Keratinocyte (primary cell): ENCODE measurements around the gene EFCAB10. TPM values are rescaled to one million over a fixed set of nuclear protein-coding genes. Genes with fewer than 3 reads are reported as not detected.

ENCODE experiments used
- DNase-seq: peaks from one replicate; pipeline ENCODE4 v3.0.0-alpha.2; 2011; ENCODE audit warnings: low read depth, missing footprints, low spot score
- FAIRE-seq: peaks from 2 replicates; lab custom pipeline; 2011; peaks lifted over from hg19 to GRCh38; lab: Jason Lieb, UNC
- H2AFZ ChIP-seq: 2 replicates; pipeline ENCODE4 v1.6.0; 2012; ENCODE audit warnings: low read length, control low read depth, inconsistent platforms; ENCODE audit not compliant: control insufficient read depth
- H3K27ac ChIP-seq: 2 replicates; pipeline ENCODE4 v1.5.1; 2011; ENCODE audit warnings: low read length; ENCODE audit not compliant: control insufficient read depth, insufficient read depth
- H3K27me3 ChIP-seq: 3 replicates; pipeline ENCODE4 v1.6.0; 2011; ENCODE audit warnings: low read length; ENCODE audit not compliant: control insufficient read depth, insufficient read depth; ENCODE audit errors: extremely low read depth
- H3K36me3 ChIP-seq, 2 experiments: 2 replicates in 1 of 2; 3 replicates in 1 of 2; pipeline ENCODE4 v1.5.1; 2011; ENCODE audit warnings: low read length in 2 of 2, mild to moderate bottlenecking in 1 of 2; ENCODE audit not compliant: control insufficient read depth in 2 of 2, insufficient read depth in 2 of 2; ENCODE audit errors: extremely low read depth in 1 of 2
- H3K4me1 ChIP-seq: 3 replicates; pipeline ENCODE4 v1.5.1; 2011; ENCODE audit warnings: low read length; ENCODE audit not compliant: control insufficient read depth, insufficient read depth; ENCODE audit errors: extremely low read depth
- H3K4me2 ChIP-seq: 3 replicates; pipeline ENCODE4 v1.6.0; 2011; ENCODE audit warnings: low read depth, low read length; ENCODE audit not compliant: control insufficient read depth, insufficient read depth; ENCODE audit errors: extremely low read depth
- H3K4me3 ChIP-seq, 3 experiments: fragments of 200-600 bp in 1 of 3; sonication (generic) in 1 of 3; 2 replicates in 2 of 3; 3 replicates in 1 of 3; pipeline ENCODE4 v1.5.1; 2011 to 2016; ENCODE audit warnings: low read length in 3 of 3, mild to moderate bottlenecking in 3 of 3, control low read depth in 2 of 3, inconsistent platforms in 1 of 3, low read depth in 1 of 3, mixed read lengths in 1 of 3, mixed run types in 1 of 3, moderate library complexity in 1 of 3; ENCODE audit not compliant: control insufficient read depth in 2 of 3, insufficient read depth in 2 of 3; ENCODE audit errors: extremely low read depth in 1 of 3
- H3K79me2 ChIP-seq: 2 replicates; pipeline ENCODE4 v1.6.0; 2012; ENCODE audit warnings: low read length; ENCODE audit not compliant: control insufficient read depth, insufficient read depth
- H3K9ac ChIP-seq: 3 replicates; pipeline ENCODE4 v1.6.0; 2011; ENCODE audit warnings: low read length; ENCODE audit not compliant: control insufficient read depth, insufficient read depth; ENCODE audit errors: extremely low read depth
- H3K9me1 ChIP-seq: 3 replicates; pipeline ENCODE4 v1.6.0; 2011; ENCODE audit warnings: low read length; ENCODE audit not compliant: control insufficient read depth, insufficient read depth; ENCODE audit errors: extremely low read depth
- H3K9me3 ChIP-seq: 2 replicates; pipeline ENCODE4 v1.5.1; 2012; ENCODE audit warnings: low read depth, low read length; ENCODE audit not compliant: control insufficient read depth
- H4K20me1 ChIP-seq: 3 replicates; pipeline ENCODE4 v1.6.0; 2011; ENCODE audit warnings: low read length; ENCODE audit not compliant: control insufficient read depth, insufficient read depth; ENCODE audit errors: extremely low read depth
- CTCF ChIP-seq, 3 experiments: IDR thresholded peaks in 1 of 3; conservative IDR thresholded peaks in 1 of 3; optimal IDR thresholded peaks in 1 of 3; 2 replicates in 2 of 3; 3 replicates in 1 of 3; pipeline versions ENCODE3 to v1.5.1; 2011; ENCODE audit warnings: low read length in 3 of 3, mild to moderate bottlenecking in 3 of 3, moderate library complexity in 2 of 3, control low read depth in 1 of 3, inconsistent platforms in 1 of 3; ENCODE audit not compliant: insufficient read depth in 2 of 3; ENCODE audit errors: extremely low read depth in 1 of 3
- EZH2 ChIP-seq: IDR thresholded peaks from one replicate; pipeline ENCODE4 v1.6.1; 2012; ENCODE audit warnings: inconsistent platforms, mild to moderate bottlenecking, low read length, moderate library complexity
- dilution Hi-C: fragments of 300-500 bp; cut with MboI; formaldehyde crosslinking; loops from one replicate; pipeline ENCODE4 v1.7.0; 2020; ENCODE audit warnings: low sequenced_read_pairs; ENCODE audit not compliant: extremely low pct_ligation_motif_present
- polyA plus RNA-seq, 5 experiments: library from polyadenylated mRNA; depleted of rRNA in 3 of 5; stranded (reverse) in 3 of 5; stranded (forward) in 1 of 5; unstranded in 1 of 5; fragments of >200 nt; gene quantifications; 1 replicate in 1 of 5; 2 replicates in 3 of 5; 3 replicates in 1 of 5; pipeline versions ENCODE4 v1.2.1 to v1.2.3, GENCODE V29; 2011 to 2012; ENCODE audit warnings: missing spikeins in 2 of 5, low read depth in 1 of 5, low replicate concordance in 1 of 5

Gene EFCAB10
- polyA plus RNA-seq, 1 donor (not counting 4 experiments of a cell fraction or from before 2014, with no cell fraction given), result not detected

DNA sequence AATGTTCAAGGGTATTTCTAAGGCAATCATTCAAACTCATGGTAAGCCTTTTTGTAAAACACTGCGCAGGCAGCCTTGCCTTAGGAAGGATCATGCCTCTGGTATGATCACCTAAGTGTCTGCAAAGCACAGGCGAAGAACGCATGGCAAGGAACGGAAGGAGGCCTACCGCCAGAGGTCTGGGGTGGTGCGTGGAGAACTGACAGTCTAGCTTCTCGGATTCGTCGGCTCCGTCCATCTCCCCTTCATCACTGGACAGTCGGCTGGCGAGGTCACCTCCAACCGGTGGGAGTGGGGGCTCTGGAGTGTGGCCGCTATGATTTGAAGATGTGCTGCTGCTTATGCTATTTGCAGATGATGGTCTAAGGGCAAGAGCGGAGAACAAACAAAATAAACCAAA, 42.6 kb upstream of the EFCAB10 start:
- dilution Hi-C loops, result no loop called here
- peaks cover 1% of the 10 kb centered on the region for H3K9me3 ChIP-seq
- no peaks in the 10 kb centered on the region for H3K4me1 ChIP-seq
- H3K4me3 ChIP-seq, result no peak overlapping the region
- no peaks in the 10 kb centered on the region for H3K9me1 ChIP-seq
- H3K9ac ChIP-seq, result no peak overlapping the region
- no peaks in the 10 kb centered on the region for H4K20me1 ChIP-seq
- TF ChIP-seq EZH2 (no peak), CTCF (optimal IDR thresholded peaks at IDR 0.05 in 1 of 3, IDR thresholded peaks at IDR 0.05 in 1 of 3, conservative IDR thresholded peaks at IDR 0.05 in 1 of 3; ENCODE audit: extremely low read depth in 1 of 3, insufficient read depth in 2 of 3, low read length in 3 of 3) (no peak)
- H3K27me3 ChIP-seq, result no peaks in the 10 kb centered on the region
- H2AFZ ChIP-seq, result no peak overlapping the region
- no peak overlapping the region for H3K4me2 ChIP-seq
- no peak overlapping the region for H3K27ac ChIP-seq
- no peaks in the 10 kb centered on the region for H3K79me2 ChIP-seq
- DNase-seq (no peak), FAIRE-seq (no peak)
- H3K36me3 ChIP-seq, result peaks cover 5 to 6% of the 10 kb centered on the region in 2 experiments

DNA sequence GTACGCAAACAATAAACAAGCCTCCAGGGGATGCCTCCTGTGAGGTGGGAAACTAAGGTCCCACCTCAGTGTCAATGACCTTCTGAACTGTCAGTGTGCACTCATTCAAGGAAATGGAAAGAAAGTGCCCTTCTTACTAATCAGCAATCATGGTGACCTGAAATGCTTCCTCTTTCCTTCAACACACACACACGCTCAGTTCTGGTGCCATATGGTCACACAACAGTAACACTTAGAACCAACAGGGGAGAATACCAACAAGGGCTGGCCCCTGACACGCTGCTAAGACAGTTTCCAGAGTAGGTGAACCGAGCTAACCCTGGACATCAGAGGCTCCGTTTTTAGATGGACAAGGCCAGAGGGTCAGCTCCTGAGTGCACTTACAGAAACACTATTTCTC, 42.1 kb upstream of the EFCAB10 start:
- Histone ChIP-seq H3K27ac (no peak overlapping the region), H3K27me3 (no peaks in the 10 kb centered on the region), H3K4me2 (no peak overlapping the region), H3K9me3 (peaks cover 1% of the 10 kb centered on the region), H2AFZ (no peak overlapping the region), H3K9me1 (no peaks in the 10 kb centered on the region), H3K79me2 (no peaks in the 10 kb centered on the region), H3K9ac (no peak overlapping the region), H3K4me1 (no peaks in the 10 kb centered on the region), H3K4me3 (no peak overlapping the region), H4K20me1 (no peaks in the 10 kb centered on the region), H3K36me3 (peaks cover 5 to 6% of the 10 kb centered on the region in 2 experiments)
- FAIRE-seq (no peak), DNase-seq (no peak)
- dilution Hi-C loops, result no loop called here
- TF ChIP-seq CTCF (optimal IDR thresholded peaks at IDR 0.05 in 1 of 3, IDR thresholded peaks at IDR 0.05 in 1 of 3, conservative IDR thresholded peaks at IDR 0.05 in 1 of 3; ENCODE audit: extremely low read depth in 1 of 3, insufficient read depth in 2 of 3, low read length in 3 of 3) (no peak), EZH2 (no peak)
